GM19240 (cell line): Measurements from ENCODE around the gene TBC1D22A.
A peak's percentile ranks its signal among the peaks of the same experiment; 100 is the strongest.

Experiments used
- DNase-seq: peaks from one replicate; pipeline ENCODE4 v3.0.0; 2011; ENCODE audit warnings: low spot score; ENCODE audit not compliant: insufficient read length

Gene TBC1D22A

DNA sequence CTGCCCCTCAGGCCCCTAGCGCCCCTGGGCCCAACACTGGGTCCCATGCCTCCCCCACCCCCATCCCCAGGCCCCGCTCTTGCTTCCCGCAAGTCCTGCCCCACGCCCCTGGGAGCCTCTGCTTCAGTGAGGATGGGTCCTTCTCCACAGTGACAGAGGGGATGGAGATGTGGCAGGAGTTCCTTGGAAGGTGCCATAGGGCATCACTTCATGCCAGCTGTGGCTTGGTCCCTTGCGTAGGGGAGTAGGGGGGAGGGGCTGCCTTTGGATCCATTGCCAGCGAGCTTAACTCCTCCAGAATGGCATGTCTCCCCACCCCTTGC lies 9.5 kb upstream of the TBC1D22A start:
- no peak for DNase-seq

DNA sequence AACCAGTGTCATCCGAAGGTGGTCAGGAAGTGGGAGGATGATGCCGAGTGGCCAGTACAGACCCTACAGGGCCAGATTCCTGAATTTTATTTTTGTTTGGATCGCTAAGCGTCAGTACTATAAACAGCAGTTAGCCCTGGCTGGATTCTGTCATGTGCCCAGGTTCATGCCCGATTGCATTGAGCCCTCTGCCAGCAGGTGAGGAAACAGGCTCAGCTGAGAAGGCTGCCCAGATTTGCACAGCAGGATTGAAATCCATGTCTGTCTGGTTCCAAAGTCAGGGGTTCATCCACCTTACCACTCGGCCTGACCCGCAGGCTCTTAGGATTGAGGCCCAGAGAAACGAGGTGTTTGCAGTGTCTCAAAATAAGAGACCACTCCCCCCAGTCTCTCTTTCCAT lies 9.1 kb upstream of the TBC1D22A start:
- no peak for DNase-seq

DNA sequence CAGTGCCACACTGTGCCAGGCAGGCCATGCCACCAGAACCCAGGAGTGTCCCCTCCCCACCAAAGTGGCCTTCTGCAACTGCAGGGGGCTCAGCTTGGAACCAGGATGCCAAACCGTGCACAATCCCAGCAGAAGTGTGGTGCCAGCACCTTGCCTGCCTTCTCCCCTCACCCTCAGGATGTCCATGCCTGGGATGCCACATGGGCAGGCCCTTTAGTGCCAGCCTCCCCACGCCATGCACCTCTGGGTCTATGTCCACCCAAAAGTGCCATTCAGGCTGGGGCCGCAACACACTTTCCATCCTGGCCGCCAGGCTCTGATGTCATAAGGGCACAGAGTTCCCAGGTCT lies 8.7 kb upstream of the TBC1D22A start:
- DNase-seq = no peak

DNA sequence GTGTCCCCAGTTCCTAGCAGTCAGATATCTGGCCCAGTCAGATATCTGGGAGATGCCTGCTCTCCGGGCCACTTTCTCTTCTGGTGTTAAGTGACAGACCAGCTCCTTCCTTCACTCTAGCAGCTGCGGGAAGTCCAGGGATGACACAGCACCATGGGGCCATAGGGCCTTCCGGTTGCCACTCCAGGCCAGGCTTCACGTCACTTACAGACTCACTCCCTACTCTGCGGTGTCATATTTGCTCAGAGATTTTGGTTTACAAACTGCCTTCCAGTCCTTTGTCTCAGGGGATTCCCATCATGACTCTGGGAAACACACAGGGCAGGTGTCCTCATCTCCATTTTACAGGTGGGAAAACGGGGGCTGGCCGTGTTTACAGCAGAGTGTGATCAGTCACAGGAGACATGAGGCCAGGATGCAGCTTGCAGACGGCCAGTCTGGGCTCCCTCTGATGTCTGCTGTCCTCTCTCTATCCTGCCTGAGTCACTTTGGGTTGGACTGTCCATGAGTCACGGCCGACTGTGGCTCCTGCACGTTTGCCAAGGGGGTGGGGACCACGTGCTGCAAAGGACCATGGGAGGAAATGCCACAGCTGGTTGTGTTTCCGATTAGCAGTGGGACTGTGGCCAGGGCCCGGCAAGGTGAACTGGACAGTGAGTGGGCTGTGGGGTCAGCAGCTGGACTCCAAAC lies 8.2 kb upstream of the TBC1D22A start:
- no peak for DNase-seq

DNA sequence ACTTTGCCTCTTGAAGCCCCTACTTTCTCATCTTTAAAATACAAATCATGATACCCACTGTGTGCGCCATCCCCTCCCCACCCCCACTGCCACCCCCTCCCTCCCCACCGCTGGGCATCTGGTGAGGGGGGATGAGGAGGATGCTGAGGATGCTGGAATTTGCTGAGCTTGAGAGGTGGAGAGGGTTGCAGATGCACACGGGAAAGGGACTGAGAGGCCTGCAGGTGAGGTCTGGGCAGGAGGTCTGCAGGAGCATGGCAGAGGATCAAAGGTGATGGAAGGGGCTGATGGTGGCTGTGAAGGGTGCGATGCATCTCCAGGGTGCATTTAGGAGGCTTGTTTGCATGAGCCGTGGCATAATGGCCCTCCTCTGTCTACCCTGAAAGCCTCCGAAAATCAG lies 7.6 kb upstream of the TBC1D22A start:
- no peak for DNase-seq

DNA sequence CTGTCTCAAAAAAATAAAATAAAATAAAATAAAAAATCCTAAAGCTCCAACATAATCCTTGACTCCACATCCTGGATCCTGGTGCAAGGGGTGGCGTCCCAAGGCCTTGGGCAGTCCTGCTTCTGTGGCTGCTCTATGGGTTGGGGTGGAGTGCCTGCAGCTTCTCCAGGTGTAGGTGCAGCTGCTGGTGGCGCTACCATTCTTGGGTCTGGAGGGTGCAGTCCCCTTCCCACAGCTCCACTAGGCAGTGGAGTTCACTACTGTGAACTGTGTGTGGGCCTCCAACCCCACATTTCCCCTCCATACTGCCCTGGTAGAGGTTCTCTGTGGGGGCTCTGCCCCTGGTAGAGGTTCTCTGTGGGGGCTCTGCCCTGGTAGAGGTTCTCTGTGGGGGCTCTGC lies 6.9 kb upstream of the TBC1D22A start:
- no peak for DNase-seq

DNA sequence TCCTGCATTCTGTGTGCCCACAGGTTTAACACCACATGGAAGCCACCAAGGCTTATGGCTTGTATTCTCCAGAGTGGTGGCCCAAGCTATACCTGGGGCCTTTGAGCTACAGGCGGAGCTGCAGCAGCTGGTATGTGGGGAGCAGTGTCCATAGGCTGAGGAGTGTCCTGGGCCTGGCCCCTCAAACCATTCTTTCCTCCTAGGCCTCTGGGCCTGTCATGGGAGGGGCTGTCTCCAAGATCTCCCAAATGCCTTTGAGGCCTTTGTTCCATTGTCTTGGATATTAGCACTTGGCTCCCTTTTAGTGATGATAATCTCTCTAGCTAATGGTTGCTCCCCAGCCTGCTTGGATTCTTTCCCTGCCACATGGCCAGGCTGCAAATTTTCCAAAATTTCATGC lies 6.4 kb upstream of the TBC1D22A start:
- no peak for DNase-seq

DNA sequence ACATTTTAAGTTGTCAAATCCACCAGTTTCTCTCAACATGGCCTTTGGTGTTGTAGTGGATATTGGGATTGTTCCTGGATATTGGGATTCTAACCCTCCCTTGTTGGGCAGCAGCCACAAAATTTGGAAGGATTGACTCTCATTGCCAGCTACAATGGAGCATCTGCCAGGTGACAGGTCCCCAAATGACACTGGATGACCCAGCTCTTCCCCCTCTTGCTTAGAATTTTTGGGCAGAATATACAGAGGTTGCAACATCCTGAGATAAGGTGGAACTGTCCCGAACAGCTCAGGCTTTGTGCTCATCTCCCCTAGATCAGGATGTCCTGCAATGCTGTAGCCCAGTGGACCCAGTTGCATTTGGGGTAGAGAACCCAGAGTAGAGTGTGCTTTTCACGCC lies 5.3 kb upstream of the TBC1D22A start:
- no peak for DNase-seq

DNA sequence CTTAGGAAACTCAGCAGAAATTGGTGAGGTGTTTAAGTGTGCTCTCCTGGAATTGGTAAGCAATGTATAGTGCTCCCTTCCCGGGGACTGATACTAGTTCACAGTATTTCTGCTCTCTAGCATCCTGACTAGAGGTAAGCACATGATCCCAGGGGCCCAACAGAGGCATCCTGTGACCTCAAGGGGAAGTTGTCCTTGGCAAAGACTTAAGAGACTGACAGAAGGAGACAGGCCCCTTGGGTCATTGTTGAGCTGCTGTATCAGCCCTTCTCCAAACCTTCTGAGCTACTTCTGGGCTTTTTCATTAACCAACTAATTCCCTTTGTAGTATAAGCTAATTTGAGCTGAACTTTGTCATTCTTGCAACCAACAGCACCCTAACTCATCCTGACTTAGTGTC lies 4.3 kb upstream of the TBC1D22A start:
- DNase-seq = no peak

DNA sequence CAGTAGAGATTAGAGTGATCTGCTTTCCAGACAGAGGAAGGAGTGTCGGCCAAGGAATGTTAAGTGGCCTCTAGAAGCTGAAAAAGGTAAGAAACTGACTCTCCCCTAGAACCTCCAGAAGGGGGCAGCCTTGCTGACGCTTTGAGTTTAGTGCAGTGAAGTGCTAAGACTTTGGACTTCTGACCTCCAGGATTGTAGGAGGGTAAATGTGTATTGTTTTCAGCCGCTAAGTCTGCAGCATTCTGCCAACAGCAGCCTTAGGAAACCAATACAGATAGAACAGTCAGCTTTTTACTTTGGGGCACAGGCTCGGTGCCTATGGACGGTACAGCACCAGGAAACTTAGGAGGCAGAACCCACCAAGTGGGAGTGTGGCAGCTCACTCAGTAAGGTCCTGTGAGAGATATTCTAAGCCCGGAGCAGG lies 3.6 kb upstream of the TBC1D22A start:
- no peak for DNase-seq

DNA sequence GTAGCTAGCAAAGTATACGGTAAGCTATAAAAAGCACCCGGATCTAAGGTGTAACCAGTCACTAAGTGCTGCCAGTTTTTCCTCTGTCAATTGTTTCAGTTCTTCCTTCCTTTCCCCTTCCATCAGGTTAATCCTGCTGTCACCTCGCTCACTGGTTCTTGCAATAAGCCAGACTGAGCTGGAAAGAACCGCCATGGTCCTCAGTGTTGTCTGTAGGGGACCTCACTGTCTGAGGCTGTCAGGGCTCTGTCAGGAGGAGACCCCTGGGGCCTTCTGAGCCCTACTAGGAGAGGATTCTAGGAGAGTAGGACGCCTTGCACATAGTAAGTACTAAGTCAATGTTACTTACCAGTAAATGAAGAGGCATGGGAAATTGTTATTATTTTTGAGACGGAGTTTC lies 1.4 kb upstream of the TBC1D22A start:
- DNase-seq = no peak

DNA sequence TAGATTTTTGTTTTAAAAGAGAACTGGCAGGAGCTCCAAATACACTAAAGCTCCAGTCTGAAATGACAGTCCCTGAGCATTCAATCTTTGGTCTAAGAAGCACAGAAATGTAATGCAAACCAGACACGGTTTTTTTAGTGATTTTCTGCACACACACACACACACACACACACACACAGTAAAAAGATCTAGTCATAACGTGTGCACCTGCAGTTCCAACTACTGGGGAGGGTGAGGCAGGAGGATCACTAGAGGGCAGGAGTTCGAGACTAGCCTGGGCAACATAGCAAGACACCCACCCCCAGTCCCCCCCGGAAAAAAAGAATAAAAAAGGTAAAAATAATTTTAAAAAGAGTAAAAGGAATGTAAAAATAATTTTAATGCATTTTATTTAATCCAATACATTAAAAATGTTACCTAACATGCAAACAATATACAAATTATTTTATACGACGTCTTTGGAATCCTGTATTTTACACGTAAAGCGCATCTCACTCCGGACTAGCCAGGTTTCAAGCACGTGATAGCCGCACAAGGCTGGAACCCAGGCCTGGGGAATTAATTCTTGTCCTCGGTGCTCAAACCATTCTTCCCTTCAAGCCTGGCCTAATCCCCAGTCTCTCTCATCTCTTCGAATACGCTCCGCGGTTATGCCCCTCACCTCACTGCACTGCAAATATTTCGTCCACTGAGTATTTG lies 762 bp upstream of the TBC1D22A start:
- no peak for DNase-seq

DNA sequence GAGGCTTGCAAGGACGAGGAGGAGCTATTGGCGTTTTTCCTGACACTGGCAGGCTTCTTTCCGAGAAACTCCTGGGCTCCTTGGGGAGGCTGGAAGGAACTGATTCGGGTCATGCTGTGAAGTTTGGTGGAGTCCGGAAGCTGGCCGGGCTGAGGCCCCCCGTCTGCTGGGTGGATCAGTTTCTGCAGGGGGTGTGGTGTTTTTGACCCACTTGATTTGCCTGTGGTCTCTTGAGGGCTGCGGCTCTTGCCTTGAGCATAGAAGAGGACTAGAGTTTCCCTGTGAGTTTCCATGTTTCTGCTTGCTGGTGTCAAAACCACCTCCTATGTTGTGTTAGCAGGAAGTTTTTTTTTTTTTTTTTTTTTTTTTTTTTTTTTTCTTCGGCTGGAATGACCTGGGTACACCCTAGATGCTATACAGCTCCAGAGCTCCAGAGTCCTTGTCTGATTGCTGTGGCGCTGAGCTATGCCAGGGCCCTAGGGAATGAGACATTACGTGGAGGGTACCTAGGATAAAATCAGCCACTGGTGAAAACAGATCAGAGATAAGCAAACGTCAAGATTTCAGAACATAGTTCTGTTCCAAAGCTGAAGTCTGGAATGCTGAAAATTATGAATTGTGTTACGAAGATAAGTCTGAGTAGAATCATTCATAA lies 728 bp downstream of the TBC1D22A start:
- peak; percentile 75 for DNase-seq

DNA sequence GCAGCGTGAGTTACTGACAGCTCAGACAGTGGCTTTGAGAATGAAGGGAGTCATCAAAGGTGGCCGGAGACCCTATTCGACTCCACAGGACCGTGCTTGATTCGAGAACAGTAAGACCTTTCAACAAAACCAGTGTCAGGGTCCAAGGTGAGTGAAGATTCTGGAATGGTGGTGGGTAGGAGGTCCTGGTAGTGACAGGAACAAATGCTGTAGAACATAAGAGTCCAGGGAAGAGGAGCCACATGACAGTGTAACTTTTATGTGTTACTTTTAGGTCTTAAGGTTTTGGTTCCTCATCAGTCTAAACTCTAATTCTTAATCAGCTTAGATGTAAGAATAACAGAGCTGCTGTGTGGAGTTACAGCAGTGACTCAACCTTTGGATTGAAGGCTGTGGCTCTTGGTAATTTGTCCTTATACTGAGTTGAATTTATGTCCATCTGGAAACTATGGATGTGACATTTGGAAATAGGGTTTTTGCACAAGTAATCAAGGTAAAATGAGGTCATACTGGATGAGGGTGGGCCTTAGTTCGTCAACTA lies 1.8 kb downstream of the TBC1D22A start:
- no peak for DNase-seq

DNA sequence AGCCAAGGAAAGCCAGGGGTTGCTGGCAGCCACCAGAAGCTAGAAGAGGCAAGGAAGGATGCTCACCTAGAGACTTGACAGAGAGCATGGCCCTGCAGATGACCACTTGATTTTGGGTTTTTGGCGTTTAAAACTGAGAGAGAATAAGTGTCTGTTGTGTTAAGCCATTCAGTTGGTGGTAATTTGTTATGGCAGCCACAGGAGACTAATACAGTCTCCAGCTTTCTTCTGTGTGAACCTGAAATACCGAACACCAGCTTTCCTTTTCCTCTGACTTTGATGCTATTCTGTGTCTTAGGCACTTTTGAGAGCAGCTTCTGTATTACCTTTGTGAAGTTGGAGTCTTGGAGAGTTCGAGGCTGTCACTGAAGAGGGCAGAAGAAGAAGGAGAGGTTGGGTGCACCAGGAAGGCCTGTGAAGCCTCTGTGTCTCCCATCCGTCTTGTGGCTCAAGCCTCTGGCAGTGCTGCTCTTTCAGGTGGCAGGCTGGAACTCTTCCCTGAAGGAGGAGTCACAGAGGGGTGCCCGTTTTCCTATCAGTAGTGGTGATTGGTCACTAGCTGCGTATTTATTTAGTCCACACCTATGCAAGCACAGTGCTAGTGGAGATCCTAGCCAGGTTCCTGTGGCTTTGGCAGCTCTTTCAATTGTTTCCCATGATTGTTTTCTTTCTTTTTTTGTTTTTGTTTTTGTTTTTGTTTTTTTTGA lies 2.5 kb downstream of the TBC1D22A start:
- no peak for DNase-seq

DNA sequence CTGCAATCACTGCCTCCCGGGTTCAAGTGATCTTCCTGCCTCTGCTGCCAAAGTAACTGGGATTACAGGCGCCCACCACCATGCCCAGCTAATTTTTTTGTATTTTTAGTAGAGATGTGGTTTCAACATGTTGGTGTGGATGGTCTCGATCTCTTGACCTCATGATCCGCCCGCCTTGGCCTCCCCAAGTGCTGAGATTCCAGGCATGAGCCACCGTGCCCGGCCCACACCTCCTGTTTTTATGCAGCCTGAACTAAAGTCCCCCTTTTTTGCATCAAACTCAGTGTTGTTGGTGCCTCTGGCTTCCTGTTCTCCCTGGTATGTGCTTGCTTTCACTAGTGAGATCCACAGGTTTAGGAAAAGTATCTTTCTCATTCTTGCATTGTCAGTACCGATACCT lies 4.2 kb downstream of the TBC1D22A start:
- DNase-seq = no peak

DNA sequence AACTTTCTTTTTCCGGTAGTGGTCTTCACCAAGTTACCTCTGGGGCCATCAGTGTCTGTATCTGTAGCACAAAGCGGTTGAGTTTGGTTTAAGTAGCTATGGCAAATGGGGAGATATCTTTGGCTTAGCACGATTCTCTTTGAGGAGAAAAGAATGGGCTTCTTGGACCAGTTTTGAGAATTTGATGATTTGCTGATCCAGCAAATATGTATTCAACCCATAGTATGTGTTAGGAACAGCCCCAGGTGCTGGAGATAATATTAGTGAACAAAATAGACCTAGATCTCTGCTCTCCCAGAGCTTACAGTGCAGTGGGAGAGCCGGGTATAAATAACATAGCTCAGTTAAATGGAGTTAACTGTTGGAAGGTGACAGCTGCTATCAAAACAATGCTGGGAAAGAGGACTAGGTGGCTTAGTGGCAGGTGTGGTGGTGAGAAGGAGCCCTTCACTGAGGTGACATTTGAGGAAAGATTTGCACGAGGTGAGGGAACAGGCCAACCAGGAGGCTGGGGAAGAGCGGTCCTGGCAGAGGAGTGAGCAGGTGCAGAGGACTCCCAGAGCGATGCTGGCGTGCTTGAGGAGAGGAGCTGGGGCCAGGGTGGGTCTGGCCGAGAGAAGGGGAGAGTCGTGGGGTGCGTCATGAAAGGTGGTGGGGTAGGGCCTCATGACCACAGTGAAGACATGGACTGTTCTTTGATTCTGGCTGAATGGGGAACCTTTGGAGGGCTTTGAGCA lies 5.0 kb downstream of the TBC1D22A start:
- DNase-seq = no peak

DNA sequence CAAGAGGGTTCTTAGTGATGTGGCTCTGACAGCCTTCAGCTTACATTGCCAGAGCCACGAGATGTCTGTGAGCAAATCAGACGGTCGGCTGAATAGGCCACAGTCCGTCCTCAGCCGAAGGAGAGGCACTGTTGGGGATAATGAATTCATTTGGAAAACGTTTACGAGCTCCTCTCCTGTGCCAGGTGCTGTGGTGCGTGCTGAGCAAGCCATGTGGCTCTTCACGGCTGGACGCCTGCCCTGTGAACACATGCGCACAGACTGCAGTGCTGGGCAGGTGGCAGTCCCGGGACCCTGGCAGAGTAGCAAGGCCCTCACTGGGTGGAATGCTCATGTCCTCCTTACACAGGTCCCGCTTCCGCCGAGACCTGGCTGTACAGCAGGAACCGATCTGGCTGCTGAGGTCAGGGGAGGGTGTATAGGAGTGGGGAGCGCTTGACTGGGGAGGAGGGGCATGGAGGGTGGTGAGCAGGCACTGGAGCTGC lies 6.8 kb downstream of the TBC1D22A start:
- no peak for DNase-seq

DNA sequence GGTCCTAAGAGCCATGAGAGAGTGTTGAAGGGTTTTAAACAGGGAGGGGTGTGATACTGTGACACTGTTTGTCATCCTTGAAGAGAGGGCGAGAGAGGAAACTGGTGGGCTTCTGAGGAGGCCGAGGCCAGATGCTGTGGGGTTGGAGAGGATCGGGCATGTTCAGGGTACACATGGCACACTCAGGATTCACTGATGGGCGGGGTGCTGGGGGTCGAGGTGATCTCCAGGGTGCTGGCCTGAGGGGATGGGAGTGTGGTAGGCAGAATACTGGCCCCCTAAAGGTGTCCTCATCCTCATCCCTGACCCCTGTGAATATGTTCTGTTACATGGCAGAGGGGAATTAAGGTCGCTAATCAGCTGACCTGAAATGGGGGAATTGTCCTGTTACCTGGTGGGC lies 7.3 kb downstream of the TBC1D22A start:
- DNase-seq = no peak

DNA sequence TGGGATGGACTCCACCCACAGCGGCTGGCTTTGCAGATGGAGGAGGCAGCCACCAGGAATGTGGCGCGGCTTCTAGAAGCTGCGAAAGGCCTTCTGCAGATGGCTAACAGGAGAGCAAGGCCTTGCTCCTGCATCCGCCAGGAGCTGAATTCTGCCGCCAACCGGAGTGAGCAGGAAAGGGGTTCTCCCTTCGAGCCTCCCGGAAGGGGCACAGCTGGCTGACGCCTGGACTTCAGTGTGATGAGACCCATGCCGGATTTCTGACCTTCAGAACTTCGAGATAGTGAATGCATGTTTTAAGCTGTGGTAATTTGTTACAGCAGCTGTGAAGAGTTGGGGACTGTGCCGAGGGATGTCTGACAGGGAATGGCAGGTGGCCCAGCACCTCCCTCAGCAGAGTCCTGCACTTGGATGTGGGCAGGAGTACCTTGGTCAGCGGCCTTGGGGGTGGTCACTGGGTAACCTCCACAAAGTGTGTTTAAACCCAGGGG lies 7.7 kb downstream of the TBC1D22A start:
- DNase-seq = no peak

DNA sequence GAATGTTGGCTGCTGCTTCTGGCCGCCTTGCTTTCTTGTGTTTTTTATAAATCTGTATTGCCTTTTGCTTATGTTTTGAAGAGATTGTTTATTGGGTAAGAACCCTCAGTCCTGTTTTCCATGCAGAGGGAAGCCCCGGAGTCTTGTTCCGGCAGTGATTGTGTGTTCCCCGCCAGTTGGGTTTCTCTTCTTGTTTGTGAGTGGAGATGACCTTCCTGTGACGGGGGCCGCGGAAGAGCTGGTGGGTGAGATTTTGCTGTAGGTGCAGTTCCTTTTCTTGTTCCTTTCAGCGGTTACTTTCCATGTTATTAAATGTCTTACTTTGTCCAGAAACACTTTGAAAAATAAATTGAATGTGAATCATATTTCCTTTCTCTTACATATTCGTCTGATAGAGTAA lies 8.3 kb downstream of the TBC1D22A start:
- DNase-seq = no peak
